HEK293 (cell line): ENCODE results near the gene CD93.

ENCODE experiments used
- CTCF ChIA-PET: fragments of 350-600 bp; formaldehyde crosslinking; extraction: SDS; loops from one replicate; lab custom pipeline; 2021; ENCODE audit warnings: antibody characterized with exemption; lab: Yijun Ruan, JAX
- POLR2A ChIA-PET: fragments of 300-600 bp; formaldehyde crosslinking; extraction: SDS; loops from one replicate; lab custom pipeline; 2020; ENCODE audit warnings: antibody characterized with exemption, inconsistent platforms; lab: Yijun Ruan, JAX
- H3K27ac ChIP-seq: fragments of 200-500 bp; sonication (Bioruptor generic); 2 replicates; pipeline ENCODE4 v1.5.1; 2014; ENCODE audit warnings: low read depth, low read length, control low read depth, inconsistent platforms; ENCODE audit errors: extremely low read depth
- H3K36me3 ChIP-seq, 2 experiments: fragments of 200-500 bp in 1 of 2; sonication (Bioruptor generic) in 1 of 2; 1 replicate in 1 of 2; 2 replicates in 1 of 2; pipeline ENCODE4 v1.5.1; 2014 to 2017; ENCODE audit warnings: inconsistent platforms in 2 of 2, low read length in 2 of 2; ENCODE audit not compliant: control insufficient read depth in 2 of 2, insufficient read depth in 1 of 2
- H3K4me1 ChIP-seq: fragments of 200-500 bp; sonication (Bioruptor generic); 2 replicates; pipeline ENCODE4 v1.5.1; 2014; ENCODE audit warnings: mild to moderate bottlenecking, low read length, inconsistent platforms; ENCODE audit not compliant: control insufficient read depth, insufficient read depth
- H3K4me3 ChIP-seq: 2 replicates; pipeline ENCODE4 v1.5.1; 2011; ENCODE audit warnings: low read depth, mild to moderate bottlenecking, control low read depth, low read length, moderate library complexity
- H3K9me3 ChIP-seq: fragments of 200-500 bp; sonication (Bioruptor generic); 2 replicates; pipeline ENCODE4 v1.5.1; 2014; ENCODE audit warnings: low read depth, low read length, inconsistent platforms; ENCODE audit not compliant: control insufficient read depth, insufficient read depth
- GLI2 ChIP-seq: fragments of 450-650 bp; formaldehyde crosslinking; IDR thresholded peaks from 2 replicates; pipeline ENCODE4; 2017; ENCODE audit warnings: missing biosample characterization, missing genetic modification characterization, low read depth, borderline replicate concordance
- HOXD13 ChIP-seq: sonication (generic); formaldehyde crosslinking; IDR thresholded peaks from 2 replicates; pipeline ENCODE4 v1.8.0; 2022; ENCODE audit warnings: missing genetic modification reagents, borderline replicate concordance
- KLF1 ChIP-seq: fragments of 450-650 bp; formaldehyde crosslinking; IDR thresholded peaks from 2 replicates; pipeline ENCODE4 v1.5.1; 2016; ENCODE audit warnings: missing biosample characterization, missing genetic modification characterization
- KLF10 ChIP-seq: fragments of 450-650 bp; IDR thresholded peaks from 2 replicates; pipeline ENCODE4 v1.5.1; 2018; ENCODE audit warnings: missing biosample characterization, mild to moderate bottlenecking, missing genetic modification characterization
- MEIS1 ChIP-seq: sonication (generic); formaldehyde crosslinking; IDR thresholded peaks from 2 replicates; pipeline ENCODE4 v1.8.1; 2022; ENCODE audit warnings: missing genetic modification reagents, mild to moderate bottlenecking, borderline replicate concordance
- SCRT1 ChIP-seq: fragments of 450-650 bp; formaldehyde crosslinking; IDR thresholded peaks from 2 replicates; pipeline ENCODE4 v1.5.1; 2016; ENCODE audit warnings: missing biosample characterization, missing genetic modification characterization, borderline replicate concordance
- SETDB1 ChIP-seq: IDR thresholded peaks from one replicate; pipeline ENCODE4 v1.6.1; 2017; ENCODE audit warnings: mild to moderate bottlenecking, low read length, moderate library complexity, mixed read lengths; ENCODE audit not compliant: insufficient read length
- TRIM28 ChIP-seq: IDR thresholded peaks from 2 replicates; pipeline ENCODE4 v1.6.1; 2011; ENCODE audit warnings: low read length, control low read depth, borderline replicate concordance
- ZFHX2 ChIP-seq: fragments of 450-650 bp; formaldehyde crosslinking; conservative IDR thresholded peaks from 2 replicates; pipeline ENCODE4 v1.5.1; 2016; ENCODE audit warnings: missing biosample characterization, missing genetic modification characterization
- ZNF140 ChIP-seq: fragments of 450-650 bp; formaldehyde crosslinking; IDR thresholded peaks from 2 replicates; pipeline ENCODE4 v1.5.1; 2016; ENCODE audit warnings: missing biosample characterization, missing genetic modification characterization
- ZNF184 ChIP-seq: fragments of 450-650 bp; IDR thresholded peaks from 2 replicates; pipeline ENCODE4 v1.5.1; 2018; ENCODE audit warnings: missing biosample characterization, mild to moderate bottlenecking, missing genetic modification characterization
- ZNF202 ChIP-seq: fragments of 450-650 bp; formaldehyde crosslinking; IDR thresholded peaks from 2 replicates; pipeline ENCODE4 v1.5.1; 2016; ENCODE audit warnings: missing biosample characterization, missing genetic modification characterization, borderline replicate concordance
- ZNF221 ChIP-seq: fragments of 450-650 bp; formaldehyde crosslinking; IDR thresholded peaks from 2 replicates; pipeline ENCODE4 v1.5.1; 2017; ENCODE audit warnings: missing biosample characterization, missing genetic modification characterization, borderline replicate concordance
- ZNF311 ChIP-seq: fragments of 450-650 bp; formaldehyde crosslinking; IDR thresholded peaks from 2 replicates; pipeline ENCODE4 v1.5.1; 2017; ENCODE audit warnings: missing biosample characterization, missing genetic modification characterization, borderline replicate concordance
- ZNF366 ChIP-seq: fragments of 450-650 bp; formaldehyde crosslinking; conservative IDR thresholded peaks from 2 replicates; pipeline ENCODE4 v1.5.1; 2016; ENCODE audit warnings: missing biosample characterization, missing genetic modification characterization
- ZNF544 ChIP-seq: fragments of 450-650 bp; formaldehyde crosslinking; IDR thresholded peaks from 2 replicates; pipeline ENCODE4 v1.5.0; 2017; ENCODE audit warnings: missing biosample characterization, missing genetic modification characterization
- ZNF548 ChIP-seq: fragments of 450-650 bp; formaldehyde crosslinking; IDR thresholded peaks from 2 replicates; pipeline ENCODE4 v1.5.1; 2016; ENCODE audit warnings: missing biosample characterization, missing genetic modification characterization
- ZNF558 ChIP-seq: fragments of 450-650 bp; formaldehyde crosslinking; IDR thresholded peaks from 2 replicates; pipeline ENCODE4 v1.5.1; 2016; ENCODE audit warnings: missing biosample characterization, missing genetic modification characterization
- ZNF629 ChIP-seq: fragments of 450-650 bp; formaldehyde crosslinking; IDR thresholded peaks from 2 replicates; pipeline ENCODE4 v1.5.1; 2017; ENCODE audit warnings: missing biosample characterization, missing genetic modification characterization
- ZNF658 ChIP-seq: fragments of 450-650 bp; formaldehyde crosslinking; IDR thresholded peaks from 2 replicates; pipeline ENCODE4; 2016; ENCODE audit warnings: missing biosample characterization, missing genetic modification characterization
- ZNF660 ChIP-seq: fragments of 450-650 bp; IDR thresholded peaks from 2 replicates; pipeline ENCODE4 v1.5.1; 2018; ENCODE audit warnings: missing biosample characterization, mild to moderate bottlenecking, missing genetic modification characterization
- ZNF76 ChIP-seq: fragments of 450-650 bp; formaldehyde crosslinking; IDR thresholded peaks from 2 replicates; pipeline ENCODE4; 2016; ENCODE audit warnings: low read depth, missing biosample characterization, missing genetic modification characterization, borderline replicate concordance
- ZNF776 ChIP-seq: fragments of 450-650 bp; formaldehyde crosslinking; IDR thresholded peaks from 2 replicates; pipeline ENCODE4 v1.5.0; 2017; ENCODE audit warnings: missing biosample characterization, missing genetic modification characterization, borderline replicate concordance
- ZSCAN23 ChIP-seq: fragments of 450-650 bp; formaldehyde crosslinking; IDR thresholded peaks from 2 replicates; pipeline ENCODE4 v1.5.1; 2016; ENCODE audit warnings: missing biosample characterization, missing genetic modification characterization
- TF ChIP-seq, protein P1 (sequence below): fragments of 450-650 bp; formaldehyde crosslinking; IDR thresholded peaks from 2 replicates; pipeline ENCODE4 v1.5.1; 2016; ENCODE audit warnings: missing biosample characterization, missing genetic modification characterization
- TF ChIP-seq, protein P2 (sequence below): fragments of 450-650 bp; formaldehyde crosslinking; IDR thresholded peaks from 2 replicates; pipeline ENCODE4 v1.5.1; 2016; ENCODE audit warnings: missing biosample characterization, missing genetic modification characterization
- TF ChIP-seq, protein P3 (sequence below): fragments of 450-650 bp; formaldehyde crosslinking; IDR thresholded peaks from 2 replicates; pipeline ENCODE4 v1.5.1; 2016; ENCODE audit warnings: missing biosample characterization, missing genetic modification characterization
- TF ChIP-seq, protein P4 (sequence below): fragments of 450-650 bp; formaldehyde crosslinking; IDR thresholded peaks from 2 replicates; pipeline ENCODE4 v1.5.1; 2016; ENCODE audit warnings: missing biosample characterization, missing genetic modification characterization
- TF ChIP-seq, protein P5 (sequence below): fragments of 450-650 bp; IDR thresholded peaks from 2 replicates; pipeline ENCODE4 v1.5.1; 2018; ENCODE audit warnings: missing biosample characterization, mild to moderate bottlenecking, missing genetic modification characterization

CD93 gene

DNA sequence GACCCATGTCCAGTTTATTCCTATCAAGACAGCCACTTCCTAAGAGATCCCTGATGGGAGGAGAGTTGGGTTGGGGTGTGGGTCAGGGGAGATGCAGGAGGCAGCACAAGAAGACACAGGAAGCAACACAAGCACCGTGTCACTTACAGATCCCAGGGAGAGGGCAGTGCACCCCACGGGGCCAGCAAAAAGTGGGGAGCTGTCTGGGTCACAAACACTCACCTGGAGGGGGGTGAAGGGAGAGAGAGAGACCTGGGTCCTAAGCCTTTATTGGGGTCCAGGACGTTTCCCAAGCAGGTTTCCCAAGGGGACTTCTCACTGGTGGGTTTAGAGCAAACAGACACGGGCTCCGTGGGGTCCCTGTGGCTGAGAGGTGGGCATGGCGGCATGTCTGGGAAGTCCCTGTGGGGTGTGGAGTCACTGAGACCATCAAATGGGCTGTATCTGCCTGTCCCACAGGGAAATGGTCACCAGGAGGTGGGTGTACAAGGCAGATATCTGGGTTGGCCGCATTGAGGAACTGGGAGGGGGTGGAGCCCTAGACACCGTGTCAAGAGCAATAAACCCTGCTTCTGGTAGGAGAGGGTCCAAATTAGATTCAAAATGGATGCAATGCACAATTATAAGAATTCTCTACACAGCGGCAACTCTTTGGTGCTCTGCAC lies 1.6 kb upstream of the CD93 start:
- CTCF ChIA-PET, result no interaction called here
- peaks cover 7% of the 10 kb centered on the region; the same call in 1 of the 2 replicates for H3K4me1 ChIP-seq
- POLR2A ChIA-PET, result no interaction called here
- H3K9me3 ChIP-seq, result no peaks in the 10 kb centered on the region
- no peaks in the 10 kb centered on the region for H3K36me3 ChIP-seq
- H3K4me3 ChIP-seq, result no peak overlapping the region
- no peak overlapping the region for H3K27ac ChIP-seq
- TF ChIP-seq ZNF76 (tag by site-specific recombination), result no peak
- no peak for TF ChIP-seq ZNF544 (tag by site-specific recombination)
- no peak for TF ChIP-seq ZNF558 (tag by site-specific recombination)
- TF ChIP-seq SETDB1, result no peak
- TF ChIP-seq MEIS1 (CRISPR knock-in tag), result no peak
- TF ChIP-seq, protein P1, sequence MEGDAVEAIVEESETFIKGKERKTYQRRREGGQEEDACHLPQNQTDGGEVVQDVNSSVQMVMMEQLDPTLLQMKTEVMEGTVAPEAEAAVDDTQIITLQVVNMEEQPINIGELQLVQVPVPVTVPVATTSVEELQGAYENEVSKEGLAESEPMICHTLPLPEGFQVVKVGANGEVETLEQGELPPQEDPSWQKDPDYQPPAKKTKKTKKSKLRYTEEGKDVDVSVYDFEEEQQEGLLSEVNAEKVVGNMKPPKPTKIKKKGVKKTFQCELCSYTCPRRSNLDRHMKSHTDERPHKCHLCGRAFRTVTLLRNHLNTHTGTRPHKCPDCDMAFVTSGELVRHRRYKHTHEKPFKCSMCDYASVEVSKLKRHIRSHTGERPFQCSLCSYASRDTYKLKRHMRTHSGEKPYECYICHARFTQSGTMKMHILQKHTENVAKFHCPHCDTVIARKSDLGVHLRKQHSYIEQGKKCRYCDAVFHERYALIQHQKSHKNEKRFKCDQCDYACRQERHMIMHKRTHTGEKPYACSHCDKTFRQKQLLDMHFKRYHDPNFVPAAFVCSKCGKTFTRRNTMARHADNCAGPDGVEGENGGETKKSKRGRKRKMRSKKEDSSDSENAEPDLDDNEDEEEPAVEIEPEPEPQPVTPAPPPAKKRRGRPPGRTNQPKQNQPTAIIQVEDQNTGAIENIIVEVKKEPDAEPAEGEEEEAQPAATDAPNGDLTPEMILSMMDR, result no peak
- TF ChIP-seq ZSCAN23 (tag by site-specific recombination), result no peak
- TF ChIP-seq ZNF221 (tag by site-specific recombination), result no peak
- TF ChIP-seq ZNF311 (tag by site-specific recombination), result no peak
- TF ChIP-seq, protein P2, sequence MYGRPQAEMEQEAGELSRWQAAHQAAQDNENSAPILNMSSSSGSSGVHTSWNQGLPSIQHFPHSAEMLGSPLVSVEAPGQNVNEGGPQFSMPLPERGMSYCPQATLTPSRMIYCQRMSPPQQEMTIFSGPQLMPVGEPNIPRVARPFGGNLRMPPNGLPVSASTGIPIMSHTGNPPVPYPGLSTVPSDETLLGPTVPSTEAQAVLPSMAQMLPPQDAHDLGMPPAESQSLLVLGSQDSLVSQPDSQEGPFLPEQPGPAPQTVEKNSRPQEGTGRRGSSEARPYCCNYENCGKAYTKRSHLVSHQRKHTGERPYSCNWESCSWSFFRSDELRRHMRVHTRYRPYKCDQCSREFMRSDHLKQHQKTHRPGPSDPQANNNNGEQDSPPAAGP (tag by site-specific recombination), result no peak
- TF ChIP-seq, protein P3, sequence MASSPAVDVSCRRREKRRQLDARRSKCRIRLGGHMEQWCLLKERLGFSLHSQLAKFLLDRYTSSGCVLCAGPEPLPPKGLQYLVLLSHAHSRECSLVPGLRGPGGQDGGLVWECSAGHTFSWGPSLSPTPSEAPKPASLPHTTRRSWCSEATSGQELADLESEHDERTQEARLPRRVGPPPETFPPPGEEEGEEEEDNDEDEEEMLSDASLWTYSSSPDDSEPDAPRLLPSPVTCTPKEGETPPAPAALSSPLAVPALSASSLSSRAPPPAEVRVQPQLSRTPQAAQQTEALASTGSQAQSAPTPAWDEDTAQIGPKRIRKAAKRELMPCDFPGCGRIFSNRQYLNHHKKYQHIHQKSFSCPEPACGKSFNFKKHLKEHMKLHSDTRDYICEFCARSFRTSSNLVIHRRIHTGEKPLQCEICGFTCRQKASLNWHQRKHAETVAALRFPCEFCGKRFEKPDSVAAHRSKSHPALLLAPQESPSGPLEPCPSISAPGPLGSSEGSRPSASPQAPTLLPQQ (tag by site-specific recombination), result no peak
- no peak for TF ChIP-seq ZNF629
- TF ChIP-seq KLF1 (tag by site-specific recombination), result no peak
- no peak for TF ChIP-seq GLI2 (tag by site-specific recombination)
- TF ChIP-seq, protein P4, sequence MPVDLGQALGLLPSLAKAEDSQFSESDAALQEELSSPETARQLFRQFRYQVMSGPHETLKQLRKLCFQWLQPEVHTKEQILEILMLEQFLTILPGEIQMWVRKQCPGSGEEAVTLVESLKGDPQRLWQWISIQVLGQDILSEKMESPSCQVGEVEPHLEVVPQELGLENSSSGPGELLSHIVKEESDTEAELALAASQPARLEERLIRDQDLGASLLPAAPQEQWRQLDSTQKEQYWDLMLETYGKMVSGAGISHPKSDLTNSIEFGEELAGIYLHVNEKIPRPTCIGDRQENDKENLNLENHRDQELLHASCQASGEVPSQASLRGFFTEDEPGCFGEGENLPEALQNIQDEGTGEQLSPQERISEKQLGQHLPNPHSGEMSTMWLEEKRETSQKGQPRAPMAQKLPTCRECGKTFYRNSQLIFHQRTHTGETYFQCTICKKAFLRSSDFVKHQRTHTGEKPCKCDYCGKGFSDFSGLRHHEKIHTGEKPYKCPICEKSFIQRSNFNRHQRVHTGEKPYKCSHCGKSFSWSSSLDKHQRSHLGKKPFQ, result no peak
- no peak for TF ChIP-seq ZNF366 (tag by site-specific recombination)
- no peak for TF ChIP-seq TRIM28

DNA sequence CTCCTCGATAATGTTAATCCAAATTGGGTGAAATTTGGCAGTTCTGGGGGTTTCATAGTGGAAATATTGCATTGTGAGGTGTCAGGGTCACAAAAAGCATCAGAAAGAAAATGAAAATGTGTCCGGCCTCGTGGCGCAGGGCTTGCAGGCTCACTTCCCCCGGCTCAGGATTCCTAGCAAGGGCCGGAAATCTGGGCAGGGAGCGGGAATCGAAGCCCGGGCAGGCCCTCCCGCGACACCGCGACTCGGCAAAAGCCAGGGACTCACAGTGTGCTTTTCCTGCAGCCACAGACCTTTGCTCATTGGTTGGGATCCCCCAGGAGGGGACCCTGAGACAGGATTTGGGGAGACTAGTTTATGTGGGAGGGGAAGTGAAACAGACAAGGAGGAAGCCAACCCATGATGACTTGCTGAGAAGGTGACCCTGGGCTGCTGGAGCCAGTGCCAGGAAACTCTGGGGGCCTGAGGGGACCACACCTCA lies 847 bp upstream of the CD93 start:
- POLR2A ChIA-PET, result no interaction called here
- H3K4me3 ChIP-seq, result no peak overlapping the region
- 0 out of 2 replicates have a peak, but pooled peaks cover 3% of the 10 kb centered on the region for H3K4me1 ChIP-seq
- CTCF ChIA-PET, result no interaction called here
- H3K27ac ChIP-seq, result no peak overlapping the region
- H3K36me3 ChIP-seq, result no peaks in the 10 kb centered on the region
- H3K9me3 ChIP-seq, result no peaks in the 10 kb centered on the region
- TF ChIP-seq ZFHX2 (no peak), HOXD13 (CRISPR knock-in tag) (no peak), ZNF202 (no peak), GLI2 (tag by site-specific recombination) (no peak), ZNF184 (tag by site-specific recombination) (no peak), ZNF658 (tag by site-specific recombination) (no peak), KLF10 (tag by site-specific recombination) (no peak), ZNF660 (tag by site-specific recombination) (no peak), ZNF311 (tag by site-specific recombination) (no peak), ZNF548 (tag by site-specific recombination) (no peak), ZNF776 (tag by site-specific recombination) (no peak), ZNF140 (tag by site-specific recombination) (no peak), SCRT1 (tag by site-specific recombination) (no peak)
- TF ChIP-seq, protein P5, sequence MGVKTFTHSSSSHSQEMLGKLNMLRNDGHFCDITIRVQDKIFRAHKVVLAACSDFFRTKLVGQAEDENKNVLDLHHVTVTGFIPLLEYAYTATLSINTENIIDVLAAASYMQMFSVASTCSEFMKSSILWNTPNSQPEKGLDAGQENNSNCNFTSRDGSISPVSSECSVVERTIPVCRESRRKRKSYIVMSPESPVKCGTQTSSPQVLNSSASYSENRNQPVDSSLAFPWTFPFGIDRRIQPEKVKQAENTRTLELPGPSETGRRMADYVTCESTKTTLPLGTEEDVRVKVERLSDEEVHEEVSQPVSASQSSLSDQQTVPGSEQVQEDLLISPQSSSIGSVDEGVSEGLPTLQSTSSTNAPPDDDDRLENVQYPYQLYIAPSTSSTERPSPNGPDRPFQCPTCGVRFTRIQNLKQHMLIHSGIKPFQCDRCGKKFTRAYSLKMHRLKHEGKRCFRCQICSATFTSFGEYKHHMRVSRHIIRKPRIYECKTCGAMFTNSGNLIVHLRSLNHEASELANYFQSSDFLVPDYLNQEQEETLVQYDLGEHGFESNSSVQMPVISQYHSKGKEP (tag by site-specific recombination), result no peak
